Gastroesophageal sphincter (tissue), 4 donors: Measurements from ENCODE around the gene ARHGEF33. TPM values are rescaled to one million over a fixed set of nuclear protein-coding genes. Genes with fewer than 3 reads are reported as not detected.

Experiments
- ATAC-seq: fragments of 150-250 bp; one replicate; pipeline ENCODE4 v1.9.1; 2016; ENCODE audit warnings: mild to moderate bottlenecking, moderate library complexity
- H3K27ac ChIP-seq, 4 donors: fragments of 200-600 bp; sonication (generic) in 3 of 4; 1 replicate in 3 of 4; 2 replicates in 1 of 4; pipeline ENCODE4 v1.5.1; 2016 to 2019
- H3K27me3 ChIP-seq: fragments of 200-600 bp; sonication (generic); one replicate; pipeline ENCODE4 v1.5.1; 2019
- H3K36me3 ChIP-seq, 2 donors: fragments of 200-600 bp; sonication (generic); one replicate each; pipeline ENCODE4 v1.5.1; 2019; ENCODE audit warnings: control low read depth in 1 of 2
- H3K4me1 ChIP-seq, 3 donors: fragments of 200-600 bp; sonication (generic); 1 replicate in 2 of 3; 2 replicates in 1 of 3; pipeline ENCODE4 v1.5.1; 2016 to 2019; ENCODE audit warnings: control low read depth in 2 of 3
- H3K4me3 ChIP-seq, 2 donors: fragments of 200-600 bp; sonication (generic); one replicate each; pipeline ENCODE4 v1.5.1; 2019; ENCODE audit warnings: mild to moderate bottlenecking in 1 of 2, moderate library complexity in 1 of 2
- H3K9me3 ChIP-seq, 3 donors: fragments of 200-600 bp; sonication (generic); one replicate each; pipeline ENCODE4 v1.5.1; 2017 to 2019; ENCODE audit warnings: control low read depth in 2 of 3
- CTCF ChIP-seq, 4 experiments: fragments of 200-600 bp in 2 of 4; fragments of 450-650 bp in 2 of 4; sonication (generic) in 1 of 4; IDR thresholded peaks; one replicate each; pipeline ENCODE4 v1.5.1; 2017 to 2019; ENCODE audit warnings: antibody characterized with exemption in 4 of 4, mild to moderate bottlenecking in 2 of 4, moderate library complexity in 2 of 4
- EP300 ChIP-seq: sonication (generic); formaldehyde crosslinking; IDR thresholded peaks from one replicate; pipeline ENCODE4 v1.6.1; 2017; ENCODE audit warnings: antibody characterized with exemption, mild to moderate bottlenecking
- POLR2A ChIP-seq, 2 donors: fragments of 450-650 bp; IDR thresholded peaks; one replicate each; pipeline ENCODE4 v1.6.1; 2017; ENCODE audit warnings: antibody characterized with exemption in 2 of 2, mild to moderate bottlenecking in 2 of 2, moderate library complexity in 1 of 2
- POLR2AphosphoS5 ChIP-seq: sonication (generic); formaldehyde crosslinking; IDR thresholded peaks from one replicate; pipeline ENCODE4 v1.6.1; 2017; ENCODE audit warnings: antibody characterized with exemption
- WGBS, 2 donors: methylation state at CpG; one replicate each; pipeline ENCODE4 v1.1.5; 2018; ENCODE audit warnings: low coverage in 1 of 2; 5-methylcytosine and 5-hydroxymethylcytosine counted together
- total RNA-seq, 4 donors: library from RNA; depleted of rRNA; stranded (reverse); fragments of >200 nt; gene quantifications; one replicate each; pipeline ENCODE4 v1.1.0, GENCODE V29; 2016

The ARHGEF33 gene
- total RNA-seq, 4 donors from 2014 or later = 0.19 to 1.2 (median 1.1) TPM

DNA sequence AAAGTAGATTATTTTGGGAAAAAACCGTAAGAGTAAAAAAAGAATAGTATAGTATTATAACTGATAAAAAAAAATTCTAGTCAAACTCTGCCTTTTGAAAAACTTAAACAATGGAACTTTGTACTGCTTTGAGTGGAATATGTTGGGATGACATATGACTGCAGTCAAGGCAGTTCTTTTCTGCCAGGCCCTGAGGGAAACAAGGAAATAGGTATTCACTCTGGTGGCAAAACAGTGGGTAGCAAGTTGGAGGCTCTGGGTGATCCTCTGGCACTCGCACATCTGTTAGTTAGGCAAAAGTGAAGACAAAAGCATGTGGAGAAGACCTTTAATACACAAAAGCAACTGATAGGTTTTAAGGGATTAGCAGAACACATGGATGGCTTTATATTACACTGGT lies 102.2 kb downstream of the ARHGEF33 start:
- Histone ChIP-seq H3K27me3 (no peaks in the 10 kb centered on the region), H3K4me3 (no peak overlapping the region), H3K27ac (no peak overlapping the region), H3K9me3 (no peaks in the 10 kb centered on the region), H3K36me3 (peaks cover 0 to 65% of the 10 kb centered on the region in 2 donors), H3K4me1 (no peaks in the 10 kb centered on the region)
- WGBS, 2 donors = 53 to 59% methylated on average over 2 of the region's 2 CpGs
- TF ChIP-seq CTCF (IDR thresholded peaks at IDR 0.05) = no peak
- TF ChIP-seq POLR2AphosphoS5 = no peak
- TF ChIP-seq EP300 = no peak
- no peak for TF ChIP-seq POLR2A (IDR thresholded peaks at IDR 0.05)
- ATAC-seq = no peak

DNA sequence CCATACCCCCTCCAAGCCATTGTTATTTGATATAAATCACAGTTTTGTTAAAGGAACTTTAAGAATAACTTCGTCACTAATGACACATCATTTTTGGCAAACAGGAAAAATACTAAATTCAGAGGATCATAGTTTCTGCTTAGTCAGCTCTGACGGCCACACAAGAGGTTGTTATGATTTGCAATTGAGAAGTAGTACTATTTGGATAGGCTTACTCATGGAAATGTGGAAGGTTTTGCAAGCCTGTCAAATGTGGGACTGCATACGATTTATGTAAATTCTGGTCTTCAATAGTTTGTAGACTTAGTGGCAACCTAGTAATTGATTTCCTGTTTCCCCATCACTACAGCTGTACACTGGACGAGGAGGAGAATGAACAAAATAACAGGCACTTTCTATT lies 108.1 kb downstream of the ARHGEF33 start:
- peaks cover 0 to 88% of the 10 kb centered on the region in 2 donors for H3K36me3 ChIP-seq
- peak; percentile 63 for ATAC-seq
- TF ChIP-seq POLR2AphosphoS5 (peak; percentile 30), EP300 (no peak)
- H3K4me1 ChIP-seq = peaks cover 0 to 6% (median 0%) of the 10 kb centered on the region in 3 donors
- H3K9me3 ChIP-seq = no peaks in the 10 kb centered on the region
- H3K4me3 ChIP-seq = no peak overlapping the region
- no peaks in the 10 kb centered on the region for H3K27me3 ChIP-seq
- H3K27ac ChIP-seq = no peak overlapping the region
- WGBS, 2 donors = 37 to 40% methylated on average over 4 of the region's 4 CpGs

DNA sequence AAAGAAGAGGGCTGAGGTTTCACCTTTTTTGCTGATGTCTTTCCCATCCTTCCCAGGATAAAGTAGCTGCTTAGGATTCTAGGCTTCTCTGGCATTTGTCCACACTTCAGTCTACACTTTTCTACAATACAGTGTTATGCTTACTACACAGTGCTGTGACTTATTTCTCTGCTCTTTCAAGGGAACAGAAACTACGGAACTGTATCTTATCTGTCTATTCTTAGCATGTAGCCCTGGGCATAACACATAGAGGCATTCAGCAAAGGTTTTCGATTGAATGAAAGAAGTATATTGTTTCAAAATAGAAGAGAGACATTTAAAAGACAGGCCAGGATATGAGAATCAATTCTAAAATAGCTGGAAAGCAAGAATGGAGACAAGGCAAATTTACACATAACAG lies 110.9 kb downstream of the ARHGEF33 start:
- H3K36me3 ChIP-seq = peaks cover 0 to 82% of the 10 kb centered on the region in 2 donors
- ATAC-seq = no peak
- no peak for TF ChIP-seq EP300
- no peak for TF ChIP-seq POLR2AphosphoS5
- no peak for TF ChIP-seq CTCF (IDR thresholded peaks at IDR 0.05)
- TF ChIP-seq POLR2A (IDR thresholded peaks at IDR 0.05) = no peak

DNA sequence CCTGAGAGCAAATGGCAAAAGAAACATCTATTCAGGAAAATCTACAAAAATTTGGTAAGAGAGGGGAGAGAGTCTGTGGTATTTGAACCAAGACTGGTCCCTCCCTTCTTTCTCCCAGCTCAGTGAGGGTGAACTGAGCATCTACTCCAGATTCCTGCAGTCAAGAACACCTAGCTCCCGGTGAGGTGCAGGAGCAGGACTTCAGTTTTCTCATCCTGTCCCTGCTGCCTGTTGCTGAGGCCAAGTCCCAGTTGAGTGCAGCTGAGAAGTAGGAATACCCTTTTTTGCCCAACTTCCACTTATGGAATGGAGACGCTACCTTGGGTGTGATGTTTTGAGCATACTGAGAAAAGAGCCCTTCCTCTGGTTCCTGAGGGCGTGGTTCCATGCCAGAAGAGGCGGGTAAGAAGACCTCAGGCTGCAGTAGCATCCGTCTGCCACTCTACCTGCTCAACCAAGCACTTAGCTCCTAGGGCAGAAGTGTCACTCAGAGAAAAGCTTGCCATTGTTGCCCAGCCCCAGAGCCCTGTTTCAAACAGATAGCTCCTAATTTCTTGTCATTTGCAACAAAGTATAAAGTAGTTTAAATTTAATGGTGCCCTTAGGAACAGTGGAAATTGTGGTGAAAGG lies 118.3 kb downstream of the ARHGEF33 start:
- no peaks in the 10 kb centered on the region for H3K4me1 ChIP-seq
- no peak overlapping the region for H3K27ac ChIP-seq
- TF ChIP-seq CTCF (IDR thresholded peaks at IDR 0.05) = no peak
- no peak for TF ChIP-seq EP300
- no peak for TF ChIP-seq POLR2A (IDR thresholded peaks at IDR 0.05)
- no peak for TF ChIP-seq POLR2AphosphoS5
- ATAC-seq = no peak
- no peaks in the 10 kb centered on the region for H3K27me3 ChIP-seq
- peaks cover 0 to 93% of the 10 kb centered on the region in 2 donors for H3K36me3 ChIP-seq
- 88 to 100% methylated on average over 2 to 3 of the region's 5 CpGs for WGBS, 2 donors
- no peak overlapping the region for H3K4me3 ChIP-seq
- H3K9me3 ChIP-seq = no peaks in the 10 kb centered on the region

More for the DNA sequence above, 110.9 kb downstream of the ARHGEF33 start:
- Histone ChIP-seq H3K9me3 (no peaks in the 10 kb centered on the region), H3K4me3 (no peak overlapping the region), H3K27ac (no peak overlapping the region), H3K4me1 (peaks cover 0 to 6% (median 0%) of the 10 kb centered on the region in 3 donors), H3K27me3 (no peaks in the 10 kb centered on the region)
- 58% methylated on average over 2 of the region's 2 CpGs; no CpG with 5 or more reads in 1 of the 2 donors for WGBS, 2 donors

GRCh38 chr2:39008665-39009064 lies 119.0 kb downstream of the ARHGEF33 start:
- ATAC-seq = no peak
- Histone ChIP-seq H3K4me3 (no peak overlapping the region), H3K36me3 (peaks cover 3 to 97% of the 10 kb centered on the region in 2 donors), H3K27me3 (no peaks in the 10 kb centered on the region), H3K4me1 (no peaks in the 10 kb centered on the region), H3K27ac (no peak overlapping the region), H3K9me3 (no peaks in the 10 kb centered on the region)
- no peak for TF ChIP-seq EP300
- no peak for TF ChIP-seq CTCF (IDR thresholded peaks at IDR 0.05)
- TF ChIP-seq POLR2AphosphoS5 = no peak
- 80 to 100% methylated on average over 1 of the region's 1 CpG for WGBS, 2 donors
